Osteoblast (primary cell): ENCODE data around the gene MIDN. TPM values are rescaled to one million over a fixed set of nuclear protein-coding genes. Genes with fewer than 3 reads are reported as not detected.

Source experiments
- DNase-seq: peaks from one replicate; pipeline ENCODE4 v3.0.0; 2011; ENCODE audit warnings: low spot score, mixed read lengths; ENCODE audit not compliant: insufficient read length; ENCODE audit errors: missing footprints
- H2AFZ ChIP-seq: 2 replicates; pipeline ENCODE4 v1.6.0; 2011; ENCODE audit warnings: mild to moderate bottlenecking, low read length
- H3K27ac ChIP-seq: 2 replicates; pipeline ENCODE4 v1.5.1; 2011; ENCODE audit warnings: mild to moderate bottlenecking, low read depth, low read length, moderate library complexity
- H3K27me3 ChIP-seq: 2 replicates; pipeline ENCODE4 v1.6.0; 2012; ENCODE audit warnings: mild to moderate bottlenecking, control low read depth, inconsistent platforms, low read length, moderate library complexity; ENCODE audit not compliant: insufficient read depth
- H3K36me3 ChIP-seq: 2 replicates; pipeline ENCODE4 v1.5.1; 2011; ENCODE audit warnings: mild to moderate bottlenecking, low read length, control low read depth, moderate library complexity; ENCODE audit not compliant: insufficient read depth
- H3K4me1 ChIP-seq: 2 replicates; pipeline ENCODE4 v1.5.1; 2011; ENCODE audit warnings: mild to moderate bottlenecking, low read length, control low read depth, moderate library complexity; ENCODE audit not compliant: insufficient read depth
- H3K4me2 ChIP-seq: 2 replicates; pipeline ENCODE4 v1.6.0; 2011; ENCODE audit warnings: mild to moderate bottlenecking, low read length; ENCODE audit not compliant: insufficient read depth
- H3K4me3 ChIP-seq: fragments of 200-600 bp; sonication (generic); 3 replicates; pipeline ENCODE4 v1.5.1; 2012; ENCODE audit warnings: mild to moderate bottlenecking, low read length, inconsistent platforms; ENCODE audit not compliant: insufficient read depth
- H3K79me2 ChIP-seq: 2 replicates; pipeline ENCODE4 v1.6.0; 2012; ENCODE audit warnings: mild to moderate bottlenecking, low read length, control low read depth, inconsistent platforms; ENCODE audit not compliant: insufficient read depth
- H3K9me3 ChIP-seq: 2 replicates; pipeline ENCODE4 v1.5.1; 2011; ENCODE audit warnings: low read depth, low read length, control low read depth
- H4K20me1 ChIP-seq: 2 replicates; pipeline ENCODE4 v1.6.0; 2012; ENCODE audit warnings: mild to moderate bottlenecking, low read length, control low read depth; ENCODE audit not compliant: insufficient read depth
- total RNA-seq: library from RNA; depleted of rRNA; stranded (reverse); fragments of >200 nt; gene quantifications from 2 replicates; pipeline ENCODE4 v1.2.3, GENCODE V29; 2012
- TF ChIP-seq, protein P1 (sequence below): IDR thresholded peaks from 2 replicates; pipeline ENCODE4 v1.5.1; 2011; ENCODE audit warnings: mild to moderate bottlenecking, low read depth, low read length, moderate library complexity; ENCODE audit errors: extremely low read depth

The MIDN gene
- total RNA-seq, 1 donor, result 19.9 TPM

GRCh38 chr19:1296575-1297271 is 48.3 kb downstream of the MIDN start:
- no peaks in the 10 kb centered on the region for H3K36me3 ChIP-seq
- H3K4me2 ChIP-seq, result no peak overlapping the region
- no peaks in the 10 kb centered on the region for H4K20me1 ChIP-seq
- TF ChIP-seq, protein P1, sequence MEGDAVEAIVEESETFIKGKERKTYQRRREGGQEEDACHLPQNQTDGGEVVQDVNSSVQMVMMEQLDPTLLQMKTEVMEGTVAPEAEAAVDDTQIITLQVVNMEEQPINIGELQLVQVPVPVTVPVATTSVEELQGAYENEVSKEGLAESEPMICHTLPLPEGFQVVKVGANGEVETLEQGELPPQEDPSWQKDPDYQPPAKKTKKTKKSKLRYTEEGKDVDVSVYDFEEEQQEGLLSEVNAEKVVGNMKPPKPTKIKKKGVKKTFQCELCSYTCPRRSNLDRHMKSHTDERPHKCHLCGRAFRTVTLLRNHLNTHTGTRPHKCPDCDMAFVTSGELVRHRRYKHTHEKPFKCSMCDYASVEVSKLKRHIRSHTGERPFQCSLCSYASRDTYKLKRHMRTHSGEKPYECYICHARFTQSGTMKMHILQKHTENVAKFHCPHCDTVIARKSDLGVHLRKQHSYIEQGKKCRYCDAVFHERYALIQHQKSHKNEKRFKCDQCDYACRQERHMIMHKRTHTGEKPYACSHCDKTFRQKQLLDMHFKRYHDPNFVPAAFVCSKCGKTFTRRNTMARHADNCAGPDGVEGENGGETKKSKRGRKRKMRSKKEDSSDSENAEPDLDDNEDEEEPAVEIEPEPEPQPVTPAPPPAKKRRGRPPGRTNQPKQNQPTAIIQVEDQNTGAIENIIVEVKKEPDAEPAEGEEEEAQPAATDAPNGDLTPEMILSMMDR, result no peak
- no peaks in the 10 kb centered on the region for H3K4me1 ChIP-seq
- H3K4me3 ChIP-seq, result no peak overlapping the region
- peaks cover 2% of the 10 kb centered on the region for H3K27me3 ChIP-seq
- DNase-seq, result no peak
- no peaks in the 10 kb centered on the region for H3K9me3 ChIP-seq
- H2AFZ ChIP-seq, result no peak overlapping the region
- no peaks in the 10 kb centered on the region for H3K79me2 ChIP-seq
- H3K27ac ChIP-seq, result no peak overlapping the region

DNA sequence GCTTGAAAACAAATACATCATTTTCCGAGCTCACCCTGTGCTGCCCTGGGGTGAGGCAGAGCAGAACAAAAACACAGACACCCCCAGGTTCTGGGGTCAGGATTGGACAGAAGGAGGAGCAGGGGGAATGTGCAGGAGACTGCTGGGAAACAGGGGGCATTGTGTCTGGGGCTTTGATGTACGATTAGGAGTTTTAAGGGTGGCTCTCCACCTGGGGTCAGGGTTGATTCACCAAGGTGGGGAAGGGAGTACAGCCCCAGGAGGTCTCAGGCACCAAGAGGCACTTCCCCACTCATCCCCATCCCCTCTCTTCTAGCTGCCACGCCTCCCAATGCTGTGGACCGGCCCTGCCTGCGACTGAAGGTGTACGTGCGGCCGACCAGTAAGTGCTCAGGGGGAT is 49.9 kb downstream of the MIDN start:
- TF ChIP-seq, protein P1, result no peak
- no peaks in the 10 kb centered on the region for H4K20me1 ChIP-seq

DNA sequence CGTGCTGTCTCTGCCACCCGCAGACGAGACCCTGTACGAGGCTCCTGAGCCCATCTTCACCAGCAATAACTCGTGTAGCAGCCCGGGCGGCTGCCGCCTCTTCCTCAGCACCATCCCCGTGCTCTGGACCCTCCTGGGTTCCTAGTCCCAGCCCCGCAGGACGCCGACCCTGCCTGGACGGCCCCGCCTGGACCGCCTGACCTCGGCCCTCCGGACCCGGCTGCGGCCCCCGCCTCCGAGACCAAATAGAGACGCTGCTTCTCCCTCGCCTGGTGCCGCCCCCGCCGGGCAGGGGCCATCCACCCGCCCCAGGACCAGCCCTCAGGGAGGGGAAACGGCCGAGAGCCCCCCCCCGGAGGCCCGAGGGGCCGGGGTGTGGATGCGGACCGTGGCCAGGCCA is 51.4 kb downstream of the MIDN start:
- H3K36me3 ChIP-seq, result no peaks in the 10 kb centered on the region
- H3K9me3 ChIP-seq, result no peaks in the 10 kb centered on the region
- H3K27ac ChIP-seq, result no peak overlapping the region
- TF ChIP-seq, protein P1, result no peak
- no peaks in the 10 kb centered on the region for H3K79me2 ChIP-seq
- H3K4me1 ChIP-seq, result no peaks in the 10 kb centered on the region
- DNase-seq, result no peak
- no peak overlapping the region for H3K4me3 ChIP-seq
- no peaks in the 10 kb centered on the region for H4K20me1 ChIP-seq
- H3K4me2 ChIP-seq, result no peak overlapping the region
- H3K27me3 ChIP-seq, result peaks cover 12% of the 10 kb centered on the region
- H2AFZ ChIP-seq, result no peak overlapping the region

More for the DNA sequence above, 49.9 kb downstream of the MIDN start:
- H2AFZ ChIP-seq, result no peak overlapping the region
- no peaks in the 10 kb centered on the region for H3K36me3 ChIP-seq
- peaks cover 12% of the 10 kb centered on the region for H3K27me3 ChIP-seq
- no peak overlapping the region for H3K4me3 ChIP-seq
- no peak for DNase-seq
- H3K79me2 ChIP-seq, result no peaks in the 10 kb centered on the region
- H3K4me1 ChIP-seq, result no peaks in the 10 kb centered on the region
- H3K4me2 ChIP-seq, result no peak overlapping the region
- no peak overlapping the region for H3K27ac ChIP-seq
- no peaks in the 10 kb centered on the region for H3K9me3 ChIP-seq

- no peak for DNase-seq
- peaks cover 12% of the 10 kb centered on the region for H3K27me3 ChIP-seq
- no peak overlapping the region for H3K4me3 ChIP-seq
- H3K79me2 ChIP-seq, result no peaks in the 10 kb centered on the region
- no peak overlapping the region for H3K27ac ChIP-seq
- H3K4me2 ChIP-seq, result no peak overlapping the region
- TF ChIP-seq, protein P1, result no peak
- H3K9me3 ChIP-seq, result no peaks in the 10 kb centered on the region
- H3K36me3 ChIP-seq, result no peaks in the 10 kb centered on the region
- no peaks in the 10 kb centered on the region for H4K20me1 ChIP-seq
- H3K4me1 ChIP-seq, result no peaks in the 10 kb centered on the region
- H2AFZ ChIP-seq, result no peak overlapping the region
Observed at GRCh38 chr19:1300744-1301490, 52.5 kb downstream of the MIDN start.
